CD8-positive, alpha-beta memory T cell (primary cell): Measurements from ENCODE around the gene UPB1. TPM values are rescaled to one million over a fixed set of nuclear protein-coding genes. Genes with fewer than 3 reads are reported as not detected.

Source experiments
- CTCF ChIA-PET: fragments of 350-600 bp; sonication (Branson Sonifier 250); formaldehyde crosslinking; loops from one replicate; lab custom pipeline; 2021; ENCODE audit warnings: antibody characterized with exemption; lab: Charles Lee
- POLR2A ChIA-PET: fragments of 350-600 bp; sonication (Branson Sonifier 250); formaldehyde crosslinking; loops from one replicate; lab custom pipeline; 2021; ENCODE audit warnings: antibody characterized with exemption; lab: Charles Lee
- DNase-seq, 5 donors: peaks; one replicate each; pipeline versions ENCODE4 v3.0.0 to v3.0.0-alpha.2; 2020 to 2022; ENCODE audit warnings: mixed read lengths in 1 of 5
- H3K27ac ChIP-seq: one replicate; pipeline ENCODE4 v1.7.0; 2013; ENCODE audit warnings: low read depth, mild to moderate bottlenecking, low read length, moderate library complexity
- H3K27me3 ChIP-seq: 2 replicates; pipeline ENCODE4 v1.7.0; 2013; ENCODE audit warnings: low read length, mild to moderate bottlenecking; ENCODE audit not compliant: insufficient read depth, poor library complexity, severe bottlenecking
- H3K36me3 ChIP-seq: 2 replicates; pipeline ENCODE4 v1.7.0; 2013; ENCODE audit warnings: mild to moderate bottlenecking, low read length, moderate library complexity; ENCODE audit not compliant: insufficient read depth
- H3K4me1 ChIP-seq: 2 replicates; pipeline ENCODE4 v1.7.0; 2013; ENCODE audit warnings: mild to moderate bottlenecking, low read length, moderate library complexity; ENCODE audit not compliant: insufficient read depth
- H3K4me3 ChIP-seq: 2 replicates; pipeline ENCODE4 v1.7.0; 2013; ENCODE audit warnings: mild to moderate bottlenecking, low read length
- H3K9me3 ChIP-seq: 2 replicates; pipeline ENCODE4 v1.7.0; 2013; ENCODE audit warnings: mild to moderate bottlenecking, low read length
- H3K27ac Mint-ChIP-seq, 8 donors: one replicate each; pipeline ENCODE4 v1.8.0; 2020 to 2021; ENCODE audit warnings: mixed read lengths in 8 of 8, mild to moderate bottlenecking in 6 of 8, inconsistent platforms in 3 of 8, moderate library complexity in 3 of 8
- H3K27me3 Mint-ChIP-seq, 2 donors: one replicate each; pipeline ENCODE4 v1.8.0; 2020 to 2021; ENCODE audit warnings: mixed read lengths in 2 of 2, mild to moderate bottlenecking in 1 of 2, moderate library complexity in 1 of 2
- H3K36me3 Mint-ChIP-seq, 3 donors: one replicate each; pipeline ENCODE4 v1.8.0; 2020 to 2021; ENCODE audit warnings: mixed read lengths in 3 of 3, inconsistent platforms in 1 of 3, mild to moderate bottlenecking in 1 of 3
- H3K4me1 Mint-ChIP-seq, 3 donors: one replicate each; pipeline ENCODE4 v1.8.0; 2020 to 2021; ENCODE audit warnings: mixed read lengths in 3 of 3, inconsistent platforms in 1 of 3, mild to moderate bottlenecking in 1 of 3
- H3K4me3 Mint-ChIP-seq, 7 donors: one replicate each; pipeline ENCODE4 v1.8.0; 2020 to 2021; ENCODE audit warnings: mixed read lengths in 7 of 7, mild to moderate bottlenecking in 6 of 7, moderate library complexity in 4 of 7, inconsistent platforms in 2 of 7
- H3K9me3 Mint-ChIP-seq, 5 donors: one replicate each; pipeline ENCODE4 v1.8.0; 2020 to 2022; ENCODE audit warnings: mixed read lengths in 5 of 5, mild to moderate bottlenecking in 3 of 5, moderate library complexity in 2 of 5, inconsistent platforms in 1 of 5
- polyA plus RNA-seq: library from polyadenylated mRNA; unstranded; fragments of 300-500 nt; fragmentation: Illumina TruSeq; gene quantifications from one replicate; pipeline ENCODE4 v1.2.3, GENCODE V29; 2021
- total RNA-seq, 2 experiments: library from RNA; stranded (reverse); gene quantifications; one replicate each; pipeline ENCODE4 v1.2.3, GENCODE V29; 2021

The UPB1 gene
- total RNA-seq (not detected), polyA plus RNA-seq (0.10 TPM)

- Mint-ChIP-seq H3K27me3 (peaks cover 5 to 16% of the 10 kb centered on the region in 2 donors), H3K4me1 (peaks cover 5 to 10% (median 8%) of the 10 kb centered on the region in 3 donors), H3K4me3 (no peak within 1 kb of the TSS), H3K9me3 (no peaks in the 10 kb centered on the region), H3K27ac (no peak within 1 kb of the TSS), H3K36me3 (peaks cover 0 to 4% (median 3%) of the 10 kb centered on the region in 3 donors)
- POLR2A ChIA-PET, result no interaction called here
- no peak for DNase-seq
- Histone ChIP-seq H3K4me3 (no peak within 1 kb of the TSS), H3K9me3 (no peaks in the 10 kb centered on the region), H3K27me3 (peaks cover 4% of the 10 kb centered on the region), H3K36me3 (no peaks in the 10 kb centered on the region), H3K27ac (no peak within 1 kb of the TSS), H3K4me1 (peaks cover 4% of the 10 kb centered on the region)
- CTCF ChIA-PET, result no interaction called here
These were observed at the start of gene UPB1 for GRCh38 chr22:24494528-24495364. UPB1 (plus strand) TSS chr22:24495332; CDS start chr22:24495404, 72 bp downstream.

DNA sequence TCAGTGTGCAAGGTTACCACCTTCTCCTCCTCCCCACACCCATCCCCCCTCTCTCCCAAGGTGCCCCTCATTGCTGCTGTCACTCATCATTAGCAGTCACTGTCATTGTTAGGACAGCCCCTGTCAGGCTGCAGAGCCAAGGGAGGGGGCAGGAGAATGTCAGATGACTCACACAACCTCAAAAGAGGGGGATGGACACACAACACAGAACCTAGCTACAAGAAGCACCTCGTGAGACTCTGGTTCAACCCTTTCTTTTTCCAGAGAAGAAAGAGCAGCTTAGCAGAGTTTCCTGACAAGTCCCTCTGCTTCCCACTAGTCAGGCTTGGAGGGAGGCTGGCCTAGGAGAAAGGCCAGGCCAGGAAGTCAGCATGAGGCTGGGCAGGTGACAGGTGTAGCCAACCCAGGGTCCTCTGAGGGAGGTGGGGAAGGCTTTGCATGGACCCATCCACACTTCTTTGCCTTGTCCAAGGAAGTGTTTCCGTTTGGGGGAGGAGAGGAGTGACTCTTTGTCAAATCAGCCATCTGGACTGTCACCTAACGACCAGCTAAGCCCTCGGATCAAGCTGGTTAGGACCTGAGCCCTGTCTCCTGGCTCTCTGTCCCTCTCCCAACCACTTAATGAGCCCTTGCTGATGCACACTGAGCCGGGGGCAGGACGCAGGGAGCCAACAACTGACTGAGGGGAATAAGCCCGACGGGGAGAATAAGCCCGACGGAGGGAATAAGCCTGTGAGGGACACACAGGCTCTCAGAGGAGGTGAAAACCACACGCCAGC, 49.5 kb upstream of the UPB1 start:
- no peaks in the 10 kb centered on the region for H3K27me3 Mint-ChIP-seq

GRCh38 chr22:24446260-24446611, 48.9 kb upstream of the UPB1 start:
- Histone ChIP-seq H3K27ac (no peak overlapping the region), H3K9me3 (no peaks in the 10 kb centered on the region), H3K4me1 (peaks cover 6% of the 10 kb centered on the region), H3K36me3 (peaks cover 21% of the 10 kb centered on the region), H3K4me3 (no peak overlapping the region), H3K27me3 (no peaks in the 10 kb centered on the region)
- Mint-ChIP-seq H3K27me3 (no peaks in the 10 kb centered on the region), H3K9me3 (peaks cover 0 to 3% (median 2%) of the 10 kb centered on the region in 5 donors), H3K4me3 (no peak overlapping the region), H3K36me3 (peaks cover 2 to 31% (median 9%) of the 10 kb centered on the region in 3 donors), H3K4me1 (peaks cover 10 to 43% (median 13%) of the 10 kb centered on the region in 3 donors), H3K27ac (peak overlapping the region in 4 of 8 donors; percentile 16 to 27 (median 20))
- DNase-seq, result no peak
- POLR2A ChIA-PET, result no interaction called here
- CTCF ChIA-PET, result no interaction called here

More for the DNA sequence above, 49.5 kb upstream of the UPB1 start:
- Mint-ChIP-seq H3K27ac (peak overlapping the region in 3 of 8 donors; percentile 16 to 24 (median 17)), H3K9me3 (peaks cover 0 to 2% (median 0%) of the 10 kb centered on the region in 5 donors), H3K4me3 (no peak overlapping the region), H3K4me1 (peaks cover 11 to 47% (median 18%) of the 10 kb centered on the region in 3 donors), H3K36me3 (peaks cover 6 to 36% (median 13%) of the 10 kb centered on the region in 3 donors)
- DNase-seq, result no peak
- Histone ChIP-seq H3K36me3 (peaks cover 26% of the 10 kb centered on the region), H3K9me3 (no peaks in the 10 kb centered on the region), H3K27me3 (no peaks in the 10 kb centered on the region), H3K4me3 (no peak overlapping the region), H3K4me1 (peaks cover 6% of the 10 kb centered on the region), H3K27ac (no peak overlapping the region)
- ChIA-PET CTCF (no interaction called here), POLR2A (interaction anchor here (0.7 kb wide), 1 partner anchor 120 kb away, joined by 3 read pairs; no protein-coding TSS in a partner anchor)

DNA sequence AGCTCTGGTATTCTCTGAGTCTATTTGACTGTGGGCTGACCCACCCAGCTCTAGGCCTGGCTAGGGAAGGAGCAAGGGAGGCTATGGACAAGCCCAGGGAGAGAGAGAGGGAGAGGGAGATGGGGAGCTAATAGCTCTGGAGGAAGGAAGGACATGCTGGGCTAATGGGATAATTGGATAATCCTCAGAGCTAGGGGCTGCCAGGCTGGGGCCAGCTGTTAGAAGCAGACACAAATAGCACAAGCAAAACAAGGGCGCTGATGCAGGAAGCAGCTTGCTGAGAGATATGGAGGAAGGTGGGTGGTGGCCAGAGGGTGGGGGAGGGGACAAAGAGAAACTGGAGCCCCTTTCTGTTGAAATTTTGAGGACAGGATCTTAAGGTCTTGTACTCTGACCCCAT, 44.5 kb upstream of the UPB1 start:
- CTCF ChIA-PET, result no interaction called here
- POLR2A ChIA-PET, result no interaction called here
- no peaks in the 10 kb centered on the region for H3K27me3 Mint-ChIP-seq
- Histone ChIP-seq H3K4me3 (no peak overlapping the region), H3K27ac (no peak overlapping the region), H3K9me3 (no peaks in the 10 kb centered on the region), H3K36me3 (no peaks in the 10 kb centered on the region), H3K27me3 (no peaks in the 10 kb centered on the region), H3K4me1 (no peaks in the 10 kb centered on the region)
- DNase-seq, result no peak
- H3K36me3 Mint-ChIP-seq, result peaks cover 0 to 4% (median 2%) of the 10 kb centered on the region in 3 donors
- peak overlapping the region in 1 of 8 donors; percentile 51 for H3K27ac Mint-ChIP-seq
- H3K4me3 Mint-ChIP-seq, result no peak overlapping the region
- peaks cover 0 to 9% (median 0%) of the 10 kb centered on the region in 3 donors for H3K4me1 Mint-ChIP-seq
- H3K9me3 Mint-ChIP-seq, result peaks cover 0 to 8% (median 4%) of the 10 kb centered on the region in 5 donors

- Histone ChIP-seq H3K27ac (no peak overlapping the region), H3K4me3 (no peak overlapping the region), H3K4me1 (no peaks in the 10 kb centered on the region), H3K27me3 (no peaks in the 10 kb centered on the region), H3K36me3 (no peaks in the 10 kb centered on the region), H3K9me3 (no peaks in the 10 kb centered on the region)
- Mint-ChIP-seq H3K4me1 (peaks cover 0 to 7% (median 0%) of the 10 kb centered on the region in 3 donors), H3K9me3 (peaks cover 0 to 8% (median 4%) of the 10 kb centered on the region in 5 donors), H3K27me3 (no peaks in the 10 kb centered on the region), H3K4me3 (no peak overlapping the region), H3K36me3 (peaks cover 0 to 4% (median 2%) of the 10 kb centered on the region in 3 donors), H3K27ac (peak overlapping the region in 1 of 8 donors; percentile 47)
- POLR2A ChIA-PET, result no interaction called here
- no peak for DNase-seq
- CTCF ChIA-PET, result no interaction called here
These were observed 44.0 kb upstream of the UPB1 start for GRCh38 chr22:24451162-24451561.

DNA sequence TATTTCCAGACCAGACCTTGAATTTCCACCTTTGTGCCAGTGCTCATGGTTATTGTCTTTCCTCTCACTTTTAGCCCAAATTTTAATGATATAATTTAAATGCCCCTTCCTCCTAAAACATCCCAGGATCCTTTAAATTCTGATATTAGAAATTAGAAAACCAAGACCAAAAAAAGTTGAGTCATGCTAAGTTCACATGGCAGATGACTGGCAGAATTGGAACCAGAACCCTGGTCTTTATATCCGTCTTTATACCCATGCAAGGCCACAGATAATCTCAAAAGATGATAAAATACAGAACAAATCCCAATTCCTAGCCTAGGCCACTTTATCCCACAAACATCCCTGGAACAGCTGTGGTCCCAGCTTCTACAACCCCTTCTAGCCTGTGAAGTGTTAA, 41.3 kb upstream of the UPB1 start:
- Mint-ChIP-seq H3K27me3 (no peaks in the 10 kb centered on the region), H3K27ac (peak overlapping the region in 1 of 8 donors; percentile 22), H3K4me3 (no peak overlapping the region), H3K9me3 (peaks cover 0 to 8% (median 4%) of the 10 kb centered on the region in 5 donors), H3K4me1 (no peaks in the 10 kb centered on the region), H3K36me3 (peaks cover 0 to 4% (median 0%) of the 10 kb centered on the region in 3 donors)
- no peak for DNase-seq
- CTCF ChIA-PET, result interaction anchor here (1.2 kb wide), 1 partner anchor 30 kb away, joined by 3 read pairs; no protein-coding TSS in a partner anchor
- POLR2A ChIA-PET, result no interaction called here
- H3K4me1 ChIP-seq, result no peaks in the 10 kb centered on the region
- H3K36me3 ChIP-seq, result no peaks in the 10 kb centered on the region
- no peaks in the 10 kb centered on the region for H3K27me3 ChIP-seq
- no peak overlapping the region for H3K27ac ChIP-seq
- H3K4me3 ChIP-seq, result no peak overlapping the region
- H3K9me3 ChIP-seq, result no peaks in the 10 kb centered on the region

DNA sequence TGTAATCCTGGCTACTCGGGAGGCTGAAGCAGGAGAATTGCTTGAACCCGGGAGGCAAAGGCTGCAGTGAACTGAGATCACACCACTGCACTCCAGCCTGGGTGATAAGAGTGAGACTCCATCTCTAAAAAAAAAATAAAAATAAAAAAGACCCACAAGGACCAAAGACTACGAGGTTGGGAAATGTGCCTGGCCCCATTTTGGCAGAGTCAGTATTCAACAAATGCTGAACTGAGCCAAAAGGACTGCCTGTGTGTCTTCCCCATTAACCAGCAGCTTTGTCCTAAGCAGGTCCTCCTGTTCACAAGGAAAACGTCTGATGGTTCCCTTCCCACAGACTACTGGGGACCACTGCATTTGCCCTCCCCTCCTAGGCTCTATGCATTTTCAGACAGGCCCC, 40.1 kb upstream of the UPB1 start:
- Mint-ChIP-seq H3K4me3 (no peak overlapping the region), H3K27ac (no peak overlapping the region), H3K9me3 (peaks cover 0 to 8% (median 4%) of the 10 kb centered on the region in 5 donors), H3K4me1 (peaks cover 0 to 3% (median 0%) of the 10 kb centered on the region in 3 donors), H3K36me3 (peaks cover 0 to 4% (median 0%) of the 10 kb centered on the region in 3 donors), H3K27me3 (no peaks in the 10 kb centered on the region)
- Histone ChIP-seq H3K4me1 (no peaks in the 10 kb centered on the region), H3K9me3 (no peaks in the 10 kb centered on the region), H3K36me3 (no peaks in the 10 kb centered on the region), H3K4me3 (no peak overlapping the region), H3K27me3 (no peaks in the 10 kb centered on the region), H3K27ac (no peak overlapping the region)
- ChIA-PET CTCF (no interaction called here), POLR2A (no interaction called here)
- no peak for DNase-seq
